ENCODE data around the gene TCP11.

TCP11 gene

GRCh38 chr6:35080016-35080680, 61.0 kb downstream of the TCP11 start:
- Mint-ChIP-seq H3K9me3 (no peaks in the 10 kb centered on the region), H3K4me1 (ENCODE audit: low read depth) (no peaks in the 10 kb centered on the region), H3K36me3 (ENCODE audit: low read depth) (no peaks in the 10 kb centered on the region), H3K27ac (no peak overlapping the region), H3K4me3 (no peak overlapping the region), H3K27me3 (ENCODE audit: low read depth) (no peaks in the 10 kb centered on the region)

- H3K27ac Mint-ChIP-seq: no peak overlapping the region
- no peaks in the 10 kb centered on the region for H3K27me3 Mint-ChIP-seq (ENCODE audit: low read depth)
- no peak overlapping the region for H3K4me3 Mint-ChIP-seq
- H3K36me3 Mint-ChIP-seq (ENCODE audit: low read depth): no peaks in the 10 kb centered on the region
- H3K4me1 Mint-ChIP-seq (ENCODE audit: low read depth): no peaks in the 10 kb centered on the region
- no peaks in the 10 kb centered on the region for H3K9me3 Mint-ChIP-seq
These were observed 61.7 kb downstream of the TCP11 start for GRCh38 chr6:35079311-35080000.

- H3K36me3 Mint-ChIP-seq (ENCODE audit: low read depth): no peaks in the 10 kb centered on the region
These were observed 62.2 kb downstream of the TCP11 start for GRCh38 chr6:35078896-35079295.

GRCh38 chr6:35078226-35078850, 62.8 kb downstream of the TCP11 start:
- no peaks in the 10 kb centered on the region for H3K4me1 Mint-ChIP-seq (ENCODE audit: low read depth)
- H3K9me3 Mint-ChIP-seq: no peaks in the 10 kb centered on the region
- H3K27ac Mint-ChIP-seq: no peak overlapping the region
- H3K27me3 Mint-ChIP-seq (ENCODE audit: low read depth): no peaks in the 10 kb centered on the region
- H3K4me3 Mint-ChIP-seq: no peak overlapping the region
- no peaks in the 10 kb centered on the region for H3K36me3 Mint-ChIP-seq (ENCODE audit: low read depth)

More at GRCh38 chr6:35078896-35079295, 62.2 kb downstream of the TCP11 start:
- no peaks in the 10 kb centered on the region for H3K4me1 Mint-ChIP-seq (ENCODE audit: low read depth)
- no peaks in the 10 kb centered on the region for H3K9me3 Mint-ChIP-seq
- H3K27ac Mint-ChIP-seq: no peak overlapping the region
- no peak overlapping the region for H3K4me3 Mint-ChIP-seq
- no peaks in the 10 kb centered on the region for H3K27me3 Mint-ChIP-seq (ENCODE audit: low read depth)

- H3K27me3 Mint-ChIP-seq (ENCODE audit: low read depth): no peaks in the 10 kb centered on the region
- no peaks in the 10 kb centered on the region for H3K36me3 Mint-ChIP-seq (ENCODE audit: low read depth)
- no peaks in the 10 kb centered on the region for H3K9me3 Mint-ChIP-seq
- no peak overlapping the region for H3K27ac Mint-ChIP-seq
- no peaks in the 10 kb centered on the region for H3K4me1 Mint-ChIP-seq (ENCODE audit: low read depth)
- H3K4me3 Mint-ChIP-seq: no peak overlapping the region
These were observed 63.4 kb downstream of the TCP11 start for GRCh38 chr6:35077713-35078105.

GRCh38 chr6:35076997-35077712, 64.0 kb downstream of the TCP11 start:
- Mint-ChIP-seq H3K27ac (no peak overlapping the region), H3K36me3 (ENCODE audit: low read depth) (no peaks in the 10 kb centered on the region), H3K9me3 (no peaks in the 10 kb centered on the region), H3K4me1 (ENCODE audit: low read depth) (no peaks in the 10 kb centered on the region), H3K4me3 (no peak overlapping the region), H3K27me3 (ENCODE audit: low read depth) (no peaks in the 10 kb centered on the region)

- H3K27ac Mint-ChIP-seq: no peak overlapping the region
These were observed 67.2 kb downstream of the TCP11 start for GRCh38 chr6:35073766-35074471.

GRCh38 chr6:35073211-35073610, 67.9 kb downstream of the TCP11 start:
- H3K9me3 Mint-ChIP-seq: no peaks in the 10 kb centered on the region
- no peaks in the 10 kb centered on the region for H3K36me3 Mint-ChIP-seq (ENCODE audit: low read depth)
- H3K4me1 Mint-ChIP-seq (ENCODE audit: low read depth): no peaks in the 10 kb centered on the region
- H3K27ac Mint-ChIP-seq: no peak overlapping the region
- no peaks in the 10 kb centered on the region for H3K27me3 Mint-ChIP-seq (ENCODE audit: low read depth)
- H3K4me3 Mint-ChIP-seq: no peak overlapping the region

More at GRCh38 chr6:35073766-35074471, 67.2 kb downstream of the TCP11 start:
- no peaks in the 10 kb centered on the region for H3K9me3 Mint-ChIP-seq
- H3K36me3 Mint-ChIP-seq (ENCODE audit: low read depth): no peaks in the 10 kb centered on the region
- no peak overlapping the region for H3K4me3 Mint-ChIP-seq
- H3K4me1 Mint-ChIP-seq (ENCODE audit: low read depth): no peaks in the 10 kb centered on the region
- no peaks in the 10 kb centered on the region for H3K27me3 Mint-ChIP-seq (ENCODE audit: low read depth)

GRCh38 chr6:35072698-35073055, 68.5 kb downstream of the TCP11 start:
- Mint-ChIP-seq H3K9me3 (no peaks in the 10 kb centered on the region), H3K27me3 (ENCODE audit: low read depth) (no peaks in the 10 kb centered on the region), H3K27ac (no peak overlapping the region)

GRCh38 chr6:35072051-35072697, 69.0 kb downstream of the TCP11 start:
- Mint-ChIP-seq H3K9me3 (no peaks in the 10 kb centered on the region), H3K27ac (no peak overlapping the region), H3K4me1 (ENCODE audit: low read depth) (no peaks in the 10 kb centered on the region), H3K4me3 (no peak overlapping the region), H3K36me3 (ENCODE audit: low read depth) (no peaks in the 10 kb centered on the region), H3K27me3 (ENCODE audit: low read depth) (no peaks in the 10 kb centered on the region)

More at GRCh38 chr6:35072698-35073055, 68.5 kb downstream of the TCP11 start:
- H3K36me3 Mint-ChIP-seq (ENCODE audit: low read depth): no peaks in the 10 kb centered on the region
- no peaks in the 10 kb centered on the region for H3K4me1 Mint-ChIP-seq (ENCODE audit: low read depth)
- no peak overlapping the region for H3K4me3 Mint-ChIP-seq

GRCh38 chr6:35071347-35071994, 69.7 kb downstream of the TCP11 start:
- Mint-ChIP-seq H3K36me3 (ENCODE audit: low read depth) (no peaks in the 10 kb centered on the region), H3K27ac (no peak overlapping the region), H3K27me3 (ENCODE audit: low read depth) (no peaks in the 10 kb centered on the region), H3K4me3 (no peak overlapping the region), H3K9me3 (no peaks in the 10 kb centered on the region), H3K4me1 (ENCODE audit: low read depth) (no peaks in the 10 kb centered on the region)

- H3K4me3 Mint-ChIP-seq: no peak overlapping the region
- no peak overlapping the region for H3K27ac Mint-ChIP-seq
- H3K4me1 Mint-ChIP-seq (ENCODE audit: low read depth): no peaks in the 10 kb centered on the region
- H3K9me3 Mint-ChIP-seq: no peaks in the 10 kb centered on the region
- no peaks in the 10 kb centered on the region for H3K36me3 Mint-ChIP-seq (ENCODE audit: low read depth)
- H3K27me3 Mint-ChIP-seq (ENCODE audit: low read depth): no peaks in the 10 kb centered on the region
These were observed 71.0 kb downstream of the TCP11 start for GRCh38 chr6:35070111-35070510.

- H3K27me3 Mint-ChIP-seq (ENCODE audit: low read depth): no peaks in the 10 kb centered on the region
- no peak overlapping the region for H3K4me3 Mint-ChIP-seq
- no peaks in the 10 kb centered on the region for H3K9me3 Mint-ChIP-seq
- no peaks in the 10 kb centered on the region for H3K4me1 Mint-ChIP-seq (ENCODE audit: low read depth)
- H3K27ac Mint-ChIP-seq: no peak overlapping the region
- H3K36me3 Mint-ChIP-seq (ENCODE audit: low read depth): no peaks in the 10 kb centered on the region
These were observed 71.9 kb downstream of the TCP11 start for GRCh38 chr6:35069262-35069661.
